ENCODE data around the gene ECHS1. TPM values are rescaled to one million over a fixed set of nuclear protein-coding genes. Genes with fewer than 3 reads are reported as not detected.

ECHS1 gene
- total RNA-seq, 1 experiment from 2014 or later: 53.5 TPM

DNA sequence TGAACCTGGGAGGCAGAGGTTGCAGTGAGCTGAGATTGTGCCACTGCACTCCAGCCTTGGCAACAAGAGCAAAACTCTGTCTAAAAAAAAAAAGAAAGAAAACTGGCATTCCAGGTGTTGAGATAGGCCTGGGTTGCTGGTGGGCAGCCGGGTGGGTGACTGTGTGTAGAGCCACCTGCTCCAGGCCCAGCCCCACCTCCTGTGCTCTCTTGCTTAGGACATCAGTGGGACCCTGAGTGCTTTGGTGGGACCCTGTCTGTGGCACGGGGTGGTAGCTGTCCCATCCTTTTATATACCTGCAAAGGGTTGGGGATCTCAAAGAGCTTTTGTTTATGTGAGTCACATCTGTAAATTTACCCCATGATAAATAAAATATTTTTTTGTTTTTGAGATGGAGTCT lies 12.1 kb upstream of the ECHS1 start:
- CTCF ChIA-PET: no interaction called here
- no peak for TF ChIP-seq CTCF (IDR thresholded peaks at IDR 0.05; ENCODE audit: unreplicated experiment)
- H3K4me1 Mint-ChIP-seq (ENCODE audit: low read depth, unreplicated experiment): no peaks in the 10 kb centered on the region
- H3K36me3 Mint-ChIP-seq (ENCODE audit: insufficient read depth, unreplicated experiment): peaks cover under 1% of the 10 kb centered on the region
- no TSS peak for BruUV-seq (replicated peaks)
- no peak for DNase-seq
- no peaks in the 10 kb centered on the region for H3K27me3 Mint-ChIP-seq (ENCODE audit: unreplicated experiment)
- intact Hi-C loops (cut with micrococcal nuclease; ENCODE audit: unreplicated experiment): no loop called here
- no peak overlapping the region for H3K4me3 Mint-ChIP-seq (ENCODE audit: low read depth, unreplicated experiment)
- no peak overlapping the region for H3K27ac Mint-ChIP-seq (ENCODE audit: unreplicated experiment)
- no peaks in the 10 kb centered on the region for H3K9me3 Mint-ChIP-seq (ENCODE audit: low read depth, unreplicated experiment)

- no peak for TF ChIP-seq CTCF (IDR thresholded peaks at IDR 0.05; ENCODE audit: unreplicated experiment)
- Mint-ChIP-seq H3K9me3 (ENCODE audit: low read depth, unreplicated experiment) (no peaks in the 10 kb centered on the region), H3K36me3 (ENCODE audit: insufficient read depth, unreplicated experiment) (peaks cover 7% of the 10 kb centered on the region), H3K4me3 (ENCODE audit: low read depth, unreplicated experiment) (no peak overlapping the region), H3K27me3 (ENCODE audit: unreplicated experiment) (no peaks in the 10 kb centered on the region), H3K27ac (ENCODE audit: unreplicated experiment) (no peak overlapping the region), H3K4me1 (ENCODE audit: low read depth, unreplicated experiment) (no peaks in the 10 kb centered on the region)
- DNase-seq: no peak
- BruUV-seq (replicated peaks): no TSS peak
- intact Hi-C loops (cut with micrococcal nuclease; ENCODE audit: unreplicated experiment): no loop called here
- CTCF ChIA-PET: no interaction called here
These were observed 10.9 kb upstream of the ECHS1 start for GRCh38 chr10:133384071-133384470.

DNA sequence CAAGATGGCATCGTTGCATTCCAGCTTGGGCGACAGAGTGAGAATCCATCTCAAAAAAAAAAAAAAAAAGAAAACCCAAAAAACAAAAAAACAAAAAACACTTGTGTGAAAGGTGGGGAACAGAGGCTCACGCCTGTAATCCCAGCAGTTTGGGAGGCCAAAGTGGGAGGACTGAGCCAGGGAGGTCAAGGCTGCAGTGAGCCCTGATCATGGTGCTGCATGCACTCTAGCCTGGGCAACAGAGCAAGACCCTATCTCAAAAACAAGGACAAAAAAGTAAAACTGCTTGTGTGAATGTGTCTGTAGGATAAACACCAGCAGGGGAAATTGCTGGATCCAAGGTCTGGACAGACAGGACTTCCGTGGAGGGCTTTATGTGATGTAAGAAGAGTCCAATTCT lies 10.4 kb upstream of the ECHS1 start:
- BruUV-seq (replicated peaks): no TSS peak
- TF ChIP-seq CTCF (IDR thresholded peaks at IDR 0.05; ENCODE audit: unreplicated experiment): no peak
- no peak overlapping the region for H3K4me3 Mint-ChIP-seq (ENCODE audit: low read depth, unreplicated experiment)
- no peaks in the 10 kb centered on the region for H3K4me1 Mint-ChIP-seq (ENCODE audit: low read depth, unreplicated experiment)
- intact Hi-C loops (cut with micrococcal nuclease; ENCODE audit: unreplicated experiment): no loop called here
- peaks cover 10% of the 10 kb centered on the region for H3K36me3 Mint-ChIP-seq (ENCODE audit: insufficient read depth, unreplicated experiment)
- H3K27me3 Mint-ChIP-seq (ENCODE audit: unreplicated experiment): no peaks in the 10 kb centered on the region
- CTCF ChIA-PET: no interaction called here
- no peak for DNase-seq
- H3K27ac Mint-ChIP-seq (ENCODE audit: unreplicated experiment): no peak overlapping the region
- no peaks in the 10 kb centered on the region for H3K9me3 Mint-ChIP-seq (ENCODE audit: low read depth, unreplicated experiment)

GRCh38 chr10:133381036-133381435 lies 7.9 kb upstream of the ECHS1 start:
- no peak overlapping the region for H3K4me3 Mint-ChIP-seq (ENCODE audit: low read depth, unreplicated experiment)
- H3K4me1 Mint-ChIP-seq (ENCODE audit: low read depth, unreplicated experiment): no peaks in the 10 kb centered on the region
- no peaks in the 10 kb centered on the region for H3K27me3 Mint-ChIP-seq (ENCODE audit: unreplicated experiment)
- DNase-seq: no peak
- CTCF ChIA-PET: no interaction called here
- intact Hi-C loops (cut with micrococcal nuclease; ENCODE audit: unreplicated experiment): no loop called here
- no TSS peak for BruUV-seq (replicated peaks)
- H3K27ac Mint-ChIP-seq (ENCODE audit: unreplicated experiment): no peak overlapping the region
- peaks cover 17% of the 10 kb centered on the region for H3K36me3 Mint-ChIP-seq (ENCODE audit: insufficient read depth, unreplicated experiment)
- no peak for TF ChIP-seq CTCF (IDR thresholded peaks at IDR 0.05; ENCODE audit: unreplicated experiment)
- H3K9me3 Mint-ChIP-seq (ENCODE audit: low read depth, unreplicated experiment): no peaks in the 10 kb centered on the region
